ENCODE data around the gene MTHFR.

DNA sequence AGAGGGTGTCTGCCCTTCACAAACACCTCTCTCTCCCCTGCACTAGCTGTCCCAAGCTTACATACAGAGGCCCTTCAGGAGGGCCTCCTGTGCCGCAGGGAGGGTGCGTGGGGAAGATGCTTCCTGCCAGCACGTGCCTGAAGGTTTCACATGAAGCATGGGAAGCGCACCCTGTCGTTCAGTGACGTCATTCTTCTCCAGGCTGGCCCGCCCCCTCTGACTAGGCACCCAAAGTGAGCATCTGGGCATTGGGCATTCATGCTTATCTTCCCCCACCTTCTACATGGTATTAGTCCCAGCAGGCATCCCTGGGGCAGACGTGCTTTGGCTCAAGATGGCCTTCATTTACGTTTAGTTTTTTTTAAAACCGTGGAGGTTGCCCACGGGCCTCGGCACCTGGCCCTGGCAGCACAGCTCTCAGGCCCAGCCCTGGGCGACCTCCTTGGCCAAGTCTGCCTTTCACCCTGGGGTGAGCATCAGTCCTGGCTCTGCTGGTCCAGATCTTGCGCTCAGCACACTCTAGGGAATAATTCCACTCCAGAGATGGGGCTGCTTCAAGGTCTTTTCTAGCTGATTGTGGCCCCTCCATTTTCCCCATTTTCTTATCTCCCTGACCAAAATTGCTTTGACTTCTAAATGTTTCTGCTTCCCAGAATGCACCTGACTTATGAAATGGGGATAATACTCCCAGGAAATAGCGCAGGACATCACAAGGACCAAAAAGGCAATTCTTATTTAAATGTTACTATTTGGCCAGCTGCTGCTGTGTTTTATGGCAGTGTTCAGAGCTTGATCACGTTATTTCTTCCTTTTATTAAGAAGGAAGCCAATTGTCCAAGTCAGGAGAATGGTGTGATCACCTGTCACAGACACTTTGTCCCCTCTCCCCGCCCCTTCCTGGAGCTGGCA is 35.7 kb upstream of the MTHFR start:
- TF ChIP-seq, protein P1, sequence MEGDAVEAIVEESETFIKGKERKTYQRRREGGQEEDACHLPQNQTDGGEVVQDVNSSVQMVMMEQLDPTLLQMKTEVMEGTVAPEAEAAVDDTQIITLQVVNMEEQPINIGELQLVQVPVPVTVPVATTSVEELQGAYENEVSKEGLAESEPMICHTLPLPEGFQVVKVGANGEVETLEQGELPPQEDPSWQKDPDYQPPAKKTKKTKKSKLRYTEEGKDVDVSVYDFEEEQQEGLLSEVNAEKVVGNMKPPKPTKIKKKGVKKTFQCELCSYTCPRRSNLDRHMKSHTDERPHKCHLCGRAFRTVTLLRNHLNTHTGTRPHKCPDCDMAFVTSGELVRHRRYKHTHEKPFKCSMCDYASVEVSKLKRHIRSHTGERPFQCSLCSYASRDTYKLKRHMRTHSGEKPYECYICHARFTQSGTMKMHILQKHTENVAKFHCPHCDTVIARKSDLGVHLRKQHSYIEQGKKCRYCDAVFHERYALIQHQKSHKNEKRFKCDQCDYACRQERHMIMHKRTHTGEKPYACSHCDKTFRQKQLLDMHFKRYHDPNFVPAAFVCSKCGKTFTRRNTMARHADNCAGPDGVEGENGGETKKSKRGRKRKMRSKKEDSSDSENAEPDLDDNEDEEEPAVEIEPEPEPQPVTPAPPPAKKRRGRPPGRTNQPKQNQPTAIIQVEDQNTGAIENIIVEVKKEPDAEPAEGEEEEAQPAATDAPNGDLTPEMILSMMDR (IDR thresholded peaks at IDR 0.05) = no peak
- no peak for TF ChIP-seq POLR2A (IDR thresholded peaks at IDR 0.05)

Data from adrenal gland (tissue), 5 donors.